Endometrial microvascular endothelial cells (primary cell): ENCODE data around the gene CYP2F1. TPM values are rescaled to one million over a fixed set of nuclear protein-coding genes. Genes with fewer than 3 reads are reported as not detected.
"Not testable (repeated sequence)": the region's sequence is repeated elsewhere in the genome, so short reads cannot be mapped to it uniquely, and the experiment has no call there.

Experiments used
- in situ Hi-C: cut with HindIII; loops from 2 replicates; pipeline ENCODE4 v1.10.0; 2017; ENCODE audit warnings: low sequenced_read_pairs, low pct_unique_long_range_greater_than_20kb; ENCODE audit errors: inconsistent ontology term
- total RNA-seq: library from RNA; depleted of rRNA; stranded (reverse); fragments of >200 nt; gene quantifications from one replicate; pipeline ENCODE4 v1.2.3, GENCODE V29; 2015; ENCODE audit errors: inconsistent ontology term

The CYP2F1 gene
- not detected for total RNA-seq

GRCh38 chr19:41114132-41114531 is at the start of gene CYP2F1:
TSS of gene CYP2F1 (plus strand) at chr19:41114432. CDS start at chr19:41116189, 1,757 bp downstream.
- in situ Hi-C loops: no loop called here

- in situ Hi-C loops: no loop called here
Measured at GRCh38 chr19:41064974-41065569, 49.2 kb upstream of the CYP2F1 start.

- in situ Hi-C loops: no loop called here
Measured at GRCh38 chr19:41076286-41076685, 37.9 kb upstream of the CYP2F1 start.

GRCh38 chr19:41083516-41083915 is 30.7 kb upstream of the CYP2F1 start:
- in situ Hi-C loops: no loop called here

- in situ Hi-C loops: no loop called here
Measured at GRCh38 chr19:41085748-41086415, 28.4 kb upstream of the CYP2F1 start.

- in situ Hi-C loops: no loop called here
Measured at GRCh38 chr19:41088151-41088550, 26.1 kb upstream of the CYP2F1 start, which contains the start of gene CYP2A13. TSS of gene CYP2A13 (plus strand) at chr19:41088451. CDS start at chr19:41088472, 21 bp downstream.

- in situ Hi-C loops: no loop called here
Measured at GRCh38 chr19:41089959-41090358, 24.3 kb upstream of the CYP2F1 start.

GRCh38 chr19:41095703-41096102 is 18.5 kb upstream of the CYP2F1 start:
- in situ Hi-C loops: no loop called here

GRCh38 chr19:41096353-41096752 is 17.9 kb upstream of the CYP2F1 start:
- in situ Hi-C loops: no loop called here

GRCh38 chr19:41097302-41097701 is 16.9 kb upstream of the CYP2F1 start:
- in situ Hi-C loops: no loop called here

- in situ Hi-C loops: no loop called here
Measured at GRCh38 chr19:41098762-41099161, 15.5 kb upstream of the CYP2F1 start.

- in situ Hi-C loops: not testable (repeated sequence)
Measured at GRCh38 chr19:41102210-41102609, 12.0 kb upstream of the CYP2F1 start.

GRCh38 chr19:41106177-41106576 is 8.1 kb upstream of the CYP2F1 start:
- in situ Hi-C loops: no loop called here

GRCh38 chr19:41111296-41111695 is 2.9 kb upstream of the CYP2F1 start:
- in situ Hi-C loops: no loop called here

- in situ Hi-C loops: no loop called here
Measured at GRCh38 chr19:41111750-41112295, 2.4 kb upstream of the CYP2F1 start.

- in situ Hi-C loops: no loop called here
Measured at GRCh38 chr19:41112728-41113290, 1.4 kb upstream of the CYP2F1 start.

- in situ Hi-C loops: no loop called here
Measured at GRCh38 chr19:41116261-41116660, 2.0 kb downstream of the CYP2F1 start.

GRCh38 chr19:41120929-41121911 is 7.0 kb downstream of the CYP2F1 start:
- in situ Hi-C loops: not testable (repeated sequence)

GRCh38 chr19:41122846-41123245 is 8.6 kb downstream of the CYP2F1 start:
- in situ Hi-C loops: not testable (repeated sequence)
